HCT116 (cell line): ENCODE measurements around the gene CLIC3. TPM values are rescaled to one million over a fixed set of nuclear protein-coding genes. Genes with fewer than 3 reads are reported as not detected.

Experiments
- ATAC-seq: fragments of 200-7000 bp; cut with Tn5 transposase; 2 replicates; pipeline ENCODE4 v1.9.1; 2020; ENCODE audit warnings: mild to moderate bottlenecking, moderate library complexity
- BruUV-seq: library from RNA; stranded (reverse); fragments of 400-500 nt; replicated peaks from 2 replicates; lab custom pipeline; 2021; lab: Mats Ljungman, UMichigan
- CTCF ChIA-PET: fragments of 300-600 bp; sonication (Branson Sonifier 250); formaldehyde crosslinking; loops from one replicate; lab custom pipeline; 2021; ENCODE audit warnings: antibody characterized with exemption; lab: Charles Lee
- POLR2A ChIA-PET: fragments of 300-600, 350-600 bp; sonication (Branson Sonifier 250); formaldehyde crosslinking; loops from one replicate; lab custom pipeline; 2021; ENCODE audit warnings: antibody characterized with exemption; lab: Charles Lee
- RAD21 ChIA-PET, 2 experiments: fragments of 300-600 bp; sonication (Branson Sonifier 250); formaldehyde crosslinking; loops; one replicate each; lab custom pipeline; 2023; ENCODE audit warnings: low total read pairs in 2 of 2; ENCODE audit not compliant: uncharacterized antibody in 2 of 2, unreplicated experiment in 2 of 2, low non-redundant PET in 1 of 2; lab: Charles Lee
- DNase-seq: peaks from one replicate; pipeline ENCODE4 v3.0.0-alpha.2; 2010; ENCODE audit warnings: low read depth, low spot score
- H2AFZ ChIP-seq: fragments of 200-600 bp; shearing (Covaris generic), sonication (generic); 2 replicates; pipeline ENCODE4 v1.6.1; 2017; ENCODE audit warnings: low read depth, mixed run types, mixed read lengths, antibody characterized with exemption, low read length; ENCODE audit not compliant: poor library complexity, severe bottlenecking
- H3K27ac ChIP-seq: 2 replicates; pipeline ENCODE4 v1.5.1; 2012; ENCODE audit warnings: low read depth, low read length
- H3K27me3 ChIP-seq: fragments of 200-600 bp; sonication (generic); 2 replicates; pipeline ENCODE4 v1.6.1; 2016; ENCODE audit warnings: mixed run types, low read length, mixed read lengths; ENCODE audit not compliant: insufficient read depth
- H3K36me3 ChIP-seq, 2 experiments: fragments of 200-500 bp in 1 of 2; fragments of 200-600 bp in 1 of 2; sonication (Bioruptor generic) in 1 of 2; sonication (generic) in 1 of 2; 2 replicates each; pipeline versions ENCODE4 v1.5.1 to v1.6.1; 2014 to 2016; ENCODE audit warnings: low read length in 2 of 2, inconsistent platforms in 1 of 2, mixed read lengths in 1 of 2, mixed run types in 1 of 2; ENCODE audit not compliant: insufficient read depth in 2 of 2, control insufficient read depth in 1 of 2
- H3K4me1 ChIP-seq, 2 experiments: fragments of 200-600 bp in 1 of 2; sonication (generic) in 1 of 2; 2 replicates each; pipeline versions ENCODE4 v1.5.1 to v1.6.1; 2012 to 2017; ENCODE audit warnings: low read length in 2 of 2, inconsistent platforms in 1 of 2, mild to moderate bottlenecking in 1 of 2, mixed read lengths in 1 of 2, mixed run types in 1 of 2, moderate library complexity in 1 of 2; ENCODE audit not compliant: insufficient read depth in 2 of 2, control insufficient read depth in 1 of 2
- H3K4me2 ChIP-seq: fragments of 200-600 bp; sonication (generic); 2 replicates; pipeline ENCODE4 v1.6.1; 2017; ENCODE audit warnings: mixed run types, low read length, mixed read lengths
- H3K4me3 ChIP-seq, 2 experiments: fragments of 200-600 bp in 1 of 2; sonication (generic) in 1 of 2; replicated peaks in 1 of 2; 2 replicates each; pipeline ENCODE4 v1.5.1; 2011 to 2016; ENCODE audit warnings: low read length in 2 of 2, control low read depth in 1 of 2, low read depth in 1 of 2, mild to moderate bottlenecking in 1 of 2, mixed read lengths in 1 of 2, mixed run types in 1 of 2
- H3K79me2 ChIP-seq: fragments of 200-600 bp; sonication (generic); 2 replicates; pipeline ENCODE4 v1.6.1; 2017; ENCODE audit warnings: mild to moderate bottlenecking, mixed run types, low read length, moderate library complexity, mixed read lengths; ENCODE audit not compliant: insufficient read depth
- H3K9ac ChIP-seq: fragments of 200-600 bp; sonication (generic); 2 replicates; pipeline ENCODE4 v1.6.1; 2016; ENCODE audit warnings: low read length, mixed read lengths
- H3K9me2 ChIP-seq: fragments of 200-600 bp; sonication (generic), shearing (Covaris generic); 2 replicates; pipeline ENCODE4 v1.6.1; 2017; ENCODE audit warnings: mixed run types, mild to moderate bottlenecking, moderate library complexity; ENCODE audit not compliant: insufficient read depth
- H3K9me3 ChIP-seq, 2 experiments: fragments of 200-500 bp in 1 of 2; fragments of 200-600 bp in 1 of 2; sonication (Bioruptor generic) in 1 of 2; sonication (generic) in 1 of 2; 2 replicates each; pipeline ENCODE4 v1.6.1; 2014 to 2017; ENCODE audit warnings: low read length in 2 of 2, mixed read lengths in 2 of 2, inconsistent platforms in 1 of 2, low read depth in 1 of 2, mild to moderate bottlenecking in 1 of 2, mixed run types in 1 of 2, moderate library complexity in 1 of 2; ENCODE audit not compliant: control insufficient read depth in 1 of 2, insufficient read depth in 1 of 2
- H4K20me1 ChIP-seq: fragments of 200-600 bp; sonication (generic), shearing (Covaris generic); 2 replicates; pipeline ENCODE4 v1.6.1; 2017; ENCODE audit warnings: mixed run types, mild to moderate bottlenecking, moderate library complexity; ENCODE audit not compliant: insufficient read depth
- CBX3 ChIP-seq: IDR thresholded peaks from 2 replicates; pipeline ENCODE4 v1.6.1; 2012; ENCODE audit warnings: low read depth
- CEBPB ChIP-seq: IDR thresholded peaks from 2 replicates; pipeline ENCODE4 v1.6.1; 2012; ENCODE audit warnings: low read depth
- EGR1 ChIP-seq: IDR thresholded peaks from 2 replicates; pipeline ENCODE4 v1.6.1; 2012; ENCODE audit warnings: low read depth
- ELF1 ChIP-seq: IDR thresholded peaks from 2 replicates; pipeline ENCODE4 v1.6.1; 2012; ENCODE audit warnings: low read depth, borderline replicate concordance
- EZH2phosphoT487 ChIP-seq: fragments of 200-600 bp; IDR thresholded peaks from 2 replicates; pipeline ENCODE4 v1.6.1; 2018; ENCODE audit warnings: antibody characterized with exemption, borderline replicate concordance
- JUND ChIP-seq: IDR thresholded peaks from 2 replicates; pipeline ENCODE4 v1.6.1; 2012
- POLR2A ChIP-seq: IDR thresholded peaks from 2 replicates; pipeline ENCODE4 v1.7.0; 2011; ENCODE audit warnings: borderline replicate concordance; ENCODE audit not compliant: insufficient read depth, insufficient read length; ENCODE audit errors: extremely low read depth
- RAD21 ChIP-seq: IDR thresholded peaks from 2 replicates; pipeline ENCODE4 v1.6.1; 2012; ENCODE audit warnings: low read depth, mild to moderate bottlenecking
- SIN3A ChIP-seq: IDR thresholded peaks from 2 replicates; pipeline ENCODE4 v1.6.1; 2012; ENCODE audit warnings: low read depth
- SP1 ChIP-seq: IDR thresholded peaks from 2 replicates; pipeline ENCODE4 v1.6.1; 2012; ENCODE audit warnings: low read depth
- SRF ChIP-seq: IDR thresholded peaks from 2 replicates; pipeline ENCODE4 v1.6.1; 2012; ENCODE audit warnings: low read depth
- YY1 ChIP-seq: IDR thresholded peaks from 2 replicates; pipeline ENCODE4 v1.6.1; 2011; ENCODE audit warnings: low read length, low read depth, moderate library complexity, mild to moderate bottlenecking; ENCODE audit not compliant: insufficient replicate concordance; ENCODE audit errors: extremely low read depth
- ZFX ChIP-seq: fragments of 450-650 bp; IDR thresholded peaks from 2 replicates; pipeline ENCODE4 v1.6.1; 2017
- ZNF274 ChIP-seq: fragments of 200-500 bp; sonication (Bioruptor generic); IDR thresholded peaks from 2 replicates; pipeline ENCODE4 v1.6.1; 2014; ENCODE audit warnings: mild to moderate bottlenecking, low read depth, low read length, inconsistent platforms
- intact Hi-C: fragments of 100-400 bp; cut with micrococcal nuclease; formaldehyde crosslinking; loops from 2 replicates; pipeline ENCODE4 v1.10.0; 2022
- total RNA-seq: library from RNA; stranded (reverse); gene quantifications from one replicate; pipeline ENCODE4 v1.2.1, GENCODE V29; 2021; ENCODE audit not compliant: unreplicated experiment
- TF ChIP-seq, protein P1 (sequence below): IDR thresholded peaks from 2 replicates; pipeline ENCODE4 v1.6.1; 2012
- TF ChIP-seq, protein P2 (sequence below), 3 experiments: fragments of 200-600 bp in 1 of 3; sonication (generic) in 1 of 3; IDR thresholded peaks in 2 of 3; conservative IDR thresholded peaks in 1 of 3; 2 replicates each; pipeline ENCODE4 v1.5.1; 2012 to 2017; ENCODE audit warnings: low read depth in 2 of 3, low read length in 2 of 3, antibody characterized with exemption in 1 of 3, borderline replicate concordance in 1 of 3, control low read depth in 1 of 3, mild to moderate bottlenecking in 1 of 3, mixed read lengths in 1 of 3, mixed run types in 1 of 3, moderate library complexity in 1 of 3; ENCODE audit not compliant: insufficient read depth in 1 of 3

The CLIC3 gene
- total RNA-seq, 1 experiment from 2014 or later: 8.4 TPM

DNA sequence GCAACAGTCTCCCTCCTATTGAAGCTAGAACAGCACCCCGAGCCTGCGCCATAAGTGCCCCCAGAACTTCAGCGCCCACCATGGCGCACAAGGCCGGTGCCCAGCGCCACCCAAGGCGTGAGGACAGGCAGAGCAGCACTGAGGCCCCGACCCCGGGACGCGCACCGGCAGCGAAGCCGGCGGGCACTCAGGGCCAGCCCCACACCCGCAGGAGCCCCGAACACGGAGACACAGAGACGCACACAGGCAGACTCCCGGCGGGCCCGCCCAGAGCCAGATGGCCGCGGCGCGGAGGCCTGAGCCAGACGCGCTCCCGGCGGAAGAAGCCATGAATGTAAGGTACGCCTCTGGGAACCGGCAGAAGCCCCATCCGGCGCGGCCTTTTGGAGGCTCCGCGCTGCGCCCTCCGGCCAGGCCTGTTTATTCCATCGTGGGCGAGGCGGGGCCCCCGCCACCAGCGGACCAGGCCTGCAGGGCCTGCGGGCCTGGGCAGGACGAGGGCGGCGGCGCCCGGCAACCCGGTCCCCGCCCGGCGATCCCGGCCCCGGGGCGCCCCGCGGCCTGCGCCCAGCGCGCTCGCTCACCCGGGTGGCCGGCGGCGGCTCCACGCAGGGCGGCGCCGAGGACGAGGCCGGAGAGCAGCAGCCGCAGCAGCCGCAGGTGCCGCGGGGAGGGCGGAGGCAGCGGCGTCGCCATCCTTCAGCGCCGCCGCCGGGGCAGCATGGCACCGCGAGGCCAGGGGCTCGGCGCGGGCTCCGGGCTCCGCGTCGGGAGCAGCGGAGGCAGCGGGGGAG, 49.1 kb upstream of the CLIC3 start:
- peak overlapping the region; percentile 55 to 90 for H3K4me3 ChIP-seq
- H3K36me3 ChIP-seq: no peaks in the 10 kb centered on the region
- TF ChIP-seq ZFX (peak; percentile 98), SRF (no peak), CEBPB (no peak)
- H3K4me1 ChIP-seq: peaks cover 12 to 26% of the 10 kb centered on the region in 2 experiments
- ATAC-seq (peak; percentile 35), DNase-seq (no peak)
- peak overlapping the region; percentile 74 for H3K9ac ChIP-seq
- no peaks in the 10 kb centered on the region for H3K9me2 ChIP-seq
- no peaks in the 10 kb centered on the region for H3K27me3 ChIP-seq
- CTCF ChIA-PET: interaction anchor here (1.0 to 2.4 kb wide), 6 partner anchors 10 to 178 kb away, joined by 6 to 57 read pairs (median 12); partner anchors contain the start of genes ABCA2, CYSRT1 and RNF208
- intact Hi-C loops: loop anchor here (1.0 to 5.0 kb wide), 3 partner anchors 22 to 258 kb away; partner anchors contain the start of genes CYSRT1 and RNF224
- no peaks in the 10 kb centered on the region for H4K20me1 ChIP-seq
- peak overlapping the region; percentile 77 for H3K27ac ChIP-seq
- peaks cover 24% of the 10 kb centered on the region; the same call in 1 of the 2 replicates for H3K79me2 ChIP-seq
- H3K9me3 ChIP-seq: no peaks in the 10 kb centered on the region
- peak overlapping the region; percentile 97 for H3K4me2 ChIP-seq
- H2AFZ ChIP-seq: no peak overlapping the region
- POLR2A ChIA-PET: no interaction called here
- RAD21 ChIA-PET: no interaction called here
- no TSS peak for BruUV-seq

DNA sequence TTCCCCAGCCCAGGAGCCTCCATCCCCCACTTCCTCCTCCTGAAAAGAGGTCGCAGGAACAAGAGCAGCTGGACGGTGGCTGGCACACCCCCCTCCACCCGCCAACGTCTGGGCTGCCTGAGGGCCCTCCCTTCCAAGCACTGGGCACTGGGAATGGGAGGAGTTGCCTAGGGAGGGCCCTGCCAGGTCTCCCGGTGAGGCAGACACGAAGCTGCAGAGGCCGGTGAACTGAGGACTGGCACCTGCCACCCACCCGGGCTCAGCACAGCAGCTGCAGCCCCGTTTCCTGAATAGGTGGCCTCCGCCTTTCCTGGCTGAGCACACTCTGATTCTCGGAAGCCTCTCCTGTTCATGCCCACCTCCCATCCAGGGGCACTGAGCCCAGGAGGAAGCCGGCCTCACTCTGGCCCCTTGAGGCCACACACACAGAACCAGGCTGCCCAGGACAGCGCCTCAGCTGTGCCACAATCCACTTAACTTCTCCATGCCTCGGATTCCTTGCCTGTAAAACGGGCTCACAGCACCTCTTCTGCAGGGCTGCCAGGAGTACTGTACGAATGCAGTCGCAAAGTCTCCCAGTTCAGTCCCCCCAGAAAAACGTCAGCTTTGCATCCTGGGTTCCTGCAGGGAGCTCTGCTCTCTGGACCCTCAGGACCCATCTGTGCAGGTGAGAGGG, 48.3 kb upstream of the CLIC3 start:
- no peak overlapping the region for H2AFZ ChIP-seq
- ChIA-PET RAD21 (no interaction called here), CTCF (interaction anchor here (1.0 kb wide), 1 partner anchor 9 kb away, joined by 6 read pairs; no protein-coding TSS in a partner anchor), POLR2A (no interaction called here)
- BruUV-seq: no TSS peak
- no peaks in the 10 kb centered on the region for H4K20me1 ChIP-seq
- H3K4me3 ChIP-seq: peak overlapping the region; percentile 55 to 90
- no peaks in the 10 kb centered on the region for H3K27me3 ChIP-seq
- peak overlapping the region; percentile 97 for H3K4me2 ChIP-seq
- H3K36me3 ChIP-seq: peaks cover 0 to 2% of the 10 kb centered on the region in 2 experiments; a peak in 1 of 4 replicates
- intact Hi-C loops: loop anchor here (5.0 kb wide), 1 partner anchor 183 kb away; the partner anchor contains the start of genes CYSRT1 and RNF224
- no peak for ATAC-seq
- H3K9me2 ChIP-seq: no peaks in the 10 kb centered on the region
- TF ChIP-seq RAD21: no peak
- TF ChIP-seq, protein P1, sequence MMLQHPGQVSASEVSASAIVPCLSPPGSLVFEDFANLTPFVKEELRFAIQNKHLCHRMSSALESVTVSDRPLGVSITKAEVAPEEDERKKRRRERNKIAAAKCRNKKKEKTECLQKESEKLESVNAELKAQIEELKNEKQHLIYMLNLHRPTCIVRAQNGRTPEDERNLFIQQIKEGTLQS: no peak
- TF ChIP-seq SIN3A: no peak
- no peak for TF ChIP-seq ZNF274
- no peak for TF ChIP-seq JUND
- TF ChIP-seq EGR1: no peak
- TF ChIP-seq, protein P2, sequence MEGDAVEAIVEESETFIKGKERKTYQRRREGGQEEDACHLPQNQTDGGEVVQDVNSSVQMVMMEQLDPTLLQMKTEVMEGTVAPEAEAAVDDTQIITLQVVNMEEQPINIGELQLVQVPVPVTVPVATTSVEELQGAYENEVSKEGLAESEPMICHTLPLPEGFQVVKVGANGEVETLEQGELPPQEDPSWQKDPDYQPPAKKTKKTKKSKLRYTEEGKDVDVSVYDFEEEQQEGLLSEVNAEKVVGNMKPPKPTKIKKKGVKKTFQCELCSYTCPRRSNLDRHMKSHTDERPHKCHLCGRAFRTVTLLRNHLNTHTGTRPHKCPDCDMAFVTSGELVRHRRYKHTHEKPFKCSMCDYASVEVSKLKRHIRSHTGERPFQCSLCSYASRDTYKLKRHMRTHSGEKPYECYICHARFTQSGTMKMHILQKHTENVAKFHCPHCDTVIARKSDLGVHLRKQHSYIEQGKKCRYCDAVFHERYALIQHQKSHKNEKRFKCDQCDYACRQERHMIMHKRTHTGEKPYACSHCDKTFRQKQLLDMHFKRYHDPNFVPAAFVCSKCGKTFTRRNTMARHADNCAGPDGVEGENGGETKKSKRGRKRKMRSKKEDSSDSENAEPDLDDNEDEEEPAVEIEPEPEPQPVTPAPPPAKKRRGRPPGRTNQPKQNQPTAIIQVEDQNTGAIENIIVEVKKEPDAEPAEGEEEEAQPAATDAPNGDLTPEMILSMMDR (IDR thresholded peaks at IDR 0.05 in 2 of 3, conservative IDR thresholded peaks at IDR 0.05 in 1 of 3; ENCODE audit: borderline replicate concordance in 1 of 3, insufficient read depth in 1 of 3, low read depth in 2 of 3, low read length in 2 of 3): no peak
- TF ChIP-seq CBX3: no peak
- no peak for TF ChIP-seq POLR2A
- TF ChIP-seq ELF1: no peak
- TF ChIP-seq YY1: no peak
- TF ChIP-seq EZH2phosphoT487: no peak
- no peak for TF ChIP-seq SP1
- no peak for TF ChIP-seq ZFX
- no peak for DNase-seq
- H3K9me3 ChIP-seq: no peaks in the 10 kb centered on the region
- H3K27ac ChIP-seq: peak overlapping the region; percentile 77
- peaks cover 12 to 26% of the 10 kb centered on the region in 2 experiments for H3K4me1 ChIP-seq
- peaks cover 24% of the 10 kb centered on the region; the same call in 1 of the 2 replicates for H3K79me2 ChIP-seq
- H3K9ac ChIP-seq: peak overlapping the region; percentile 74
